ENCODE results near the gene HOXB6. TPM values are rescaled to one million over a fixed set of nuclear protein-coding genes. Genes with fewer than 3 reads are reported as not detected.

The HOXB6 gene
- total RNA-seq, 2 donors from 2014 or later = not detected

GRCh38 chr17:48600244-48601098 is 4.3 kb downstream of the HOXB6 start:
- no peak for TF ChIP-seq CTCF (conservative IDR thresholded peaks at IDR 0.05)
- Histone ChIP-seq H3K36me3 (ENCODE audit: control insufficient read depth, insufficient read depth, low read length) (no peaks in the 10 kb centered on the region), H3K9ac (ENCODE audit: extremely low read depth, low read length, poor library complexity, severe bottlenecking) (no peak overlapping the region), H3K4me3 (ENCODE audit: low read length) (no peak overlapping the region), H3K4me1 (ENCODE audit: control insufficient read depth, insufficient read depth, low read length) (no peaks in the 10 kb centered on the region), H3K9me3 (ENCODE audit: control insufficient read depth, low read length) (peaks cover 10% of the 10 kb centered on the region), H3K27me3 (ENCODE audit: control insufficient read depth, insufficient read depth, low read length, poor library complexity, severe bottlenecking) (peaks cover 100% of the 10 kb centered on the region), H3K27ac (ENCODE audit: low read depth, low read length) (no peak overlapping the region)
- DNase-seq = no peak
- H3K27me3 Mint-ChIP-seq (ENCODE audit: insufficient read depth) = peaks cover 100% of the 10 kb centered on the region
- peaks cover 12% of the 10 kb centered on the region for H3K4me1 Mint-ChIP-seq
- no peak overlapping the region for H3K4me3 Mint-ChIP-seq
- H3K36me3 Mint-ChIP-seq (ENCODE audit: low read depth) = no peaks in the 10 kb centered on the region
- WGBS, 2 experiments (ENCODE audit: insufficient coverage in 1 of 2, insufficient read length in 1 of 2) = 7 to 12% methylated on average over 7 to 17 of the region's 17 CpGs
- no peak overlapping the region for H3K27ac Mint-ChIP-seq
- H3K9me3 Mint-ChIP-seq = no peaks in the 10 kb centered on the region

- peaks cover 100% of the 10 kb centered on the region for H3K27me3 Mint-ChIP-seq (ENCODE audit: insufficient read depth)
- H3K27ac ChIP-seq (ENCODE audit: low read depth, low read length) = no peak overlapping the region
- H3K9me3 Mint-ChIP-seq = no peaks in the 10 kb centered on the region
- H3K27me3 ChIP-seq (ENCODE audit: control insufficient read depth, insufficient read depth, low read length, poor library complexity, severe bottlenecking) = peaks cover 100% of the 10 kb centered on the region
- H3K9me3 ChIP-seq (ENCODE audit: control insufficient read depth, low read length) = no peaks in the 10 kb centered on the region
- no peak overlapping the region for H3K4me3 Mint-ChIP-seq
- no peak overlapping the region for H3K4me3 ChIP-seq (ENCODE audit: low read length)
- H3K36me3 ChIP-seq (ENCODE audit: control insufficient read depth, insufficient read depth, low read length) = no peaks in the 10 kb centered on the region
- DNase-seq = no peak
- H3K4me1 Mint-ChIP-seq = peaks cover 12% of the 10 kb centered on the region
- no peaks in the 10 kb centered on the region for H3K4me1 ChIP-seq (ENCODE audit: control insufficient read depth, insufficient read depth, low read length)
- 7 to 27% methylated on average over 3 to 4 of the region's 5 CpGs for WGBS, 2 experiments (ENCODE audit: insufficient coverage in 1 of 2, insufficient read length in 1 of 2)
- no peak overlapping the region for H3K9ac ChIP-seq (ENCODE audit: extremely low read depth, low read length, poor library complexity, severe bottlenecking)
- no peaks in the 10 kb centered on the region for H3K36me3 Mint-ChIP-seq (ENCODE audit: low read depth)
- no peak for TF ChIP-seq CTCF (conservative IDR thresholded peaks at IDR 0.05)
- no peak overlapping the region for H3K27ac Mint-ChIP-seq
These were observed 5.4 kb downstream of the HOXB6 start for GRCh38 chr17:48599354-48599753.

- H3K27me3 Mint-ChIP-seq (ENCODE audit: insufficient read depth) = peaks cover 100% of the 10 kb centered on the region
- H3K9me3 ChIP-seq (ENCODE audit: control insufficient read depth, low read length) = no peaks in the 10 kb centered on the region
- no peaks in the 10 kb centered on the region for H3K36me3 ChIP-seq (ENCODE audit: control insufficient read depth, insufficient read depth, low read length)
- H3K27ac ChIP-seq (ENCODE audit: low read depth, low read length) = no peak overlapping the region
- no peaks in the 10 kb centered on the region for H3K36me3 Mint-ChIP-seq (ENCODE audit: low read depth)
- H3K4me3 Mint-ChIP-seq = no peak overlapping the region
- no peak overlapping the region for H3K27ac Mint-ChIP-seq
- H3K9ac ChIP-seq (ENCODE audit: extremely low read depth, low read length, poor library complexity, severe bottlenecking) = no peak overlapping the region
- no peaks in the 10 kb centered on the region for H3K4me1 ChIP-seq (ENCODE audit: control insufficient read depth, insufficient read depth, low read length)
- no peak overlapping the region for H3K4me3 ChIP-seq (ENCODE audit: low read length)
- H3K9me3 Mint-ChIP-seq = no peaks in the 10 kb centered on the region
- DNase-seq = no peak
- H3K27me3 ChIP-seq (ENCODE audit: control insufficient read depth, insufficient read depth, low read length, poor library complexity, severe bottlenecking) = peaks cover 100% of the 10 kb centered on the region
- 17 to 20% methylated on average over 1 to 6 of the region's 7 CpGs for WGBS, 2 experiments (ENCODE audit: insufficient coverage in 1 of 2, insufficient read length in 1 of 2)
- TF ChIP-seq CTCF (conservative IDR thresholded peaks at IDR 0.05) = no peak
- H3K4me1 Mint-ChIP-seq = peaks cover 16% of the 10 kb centered on the region
These were observed 6.0 kb downstream of the HOXB6 start for GRCh38 chr17:48598736-48599135.

Measured in endodermal cell (in vitro differentiated cells).